GM19397 (cell line): ENCODE data around the gene LAPTM5.

ENCODE experiments used
- ATAC-seq: cut with Tn5 transposase; IDR thresholded peaks from one replicate; pipeline ENCODE4 v1.9.1; 2021; ENCODE audit warnings: mild to moderate bottlenecking, moderate library complexity; ENCODE audit not compliant: unreplicated experiment

The LAPTM5 gene

GRCh38 chr1:30685796-30686165, 71.8 kb downstream of the LAPTM5 start:
- ATAC-seq: no peak

GRCh38 chr1:30684881-30685795, 72.4 kb downstream of the LAPTM5 start:
- ATAC-seq: no peak

GRCh38 chr1:30684259-30684658, 73.3 kb downstream of the LAPTM5 start:
- ATAC-seq: no peak

- no peak for ATAC-seq
Measured at GRCh38 chr1:30683699-30684098, 73.9 kb downstream of the LAPTM5 start.
